WTC11 (cell line): ENCODE data around the gene ASTN2.

ENCODE experiments used
- CREM ChIP-seq: sonication (generic); formaldehyde crosslinking; IDR thresholded peaks from 2 replicates; pipeline ENCODE4 v1.8.1; 2022; ENCODE audit warnings: mild to moderate bottlenecking, missing genetic modification reagents, moderate library complexity
- NR3C1 ChIP-seq: sonication (generic); formaldehyde crosslinking; conservative IDR thresholded peaks from 2 replicates; pipeline ENCODE4 v1.8.1; 2023; ENCODE audit warnings: low read depth, mild to moderate bottlenecking, missing genetic modification reagents
- OVOL2 ChIP-seq: fragments of 250-450 bp; sonication (Bioruptor Pico); IDR thresholded peaks from 2 replicates; pipeline ENCODE4 v1.9.0; 2021; ENCODE audit warnings: mild to moderate bottlenecking, borderline replicate concordance
- SP1 ChIP-seq: sonication (generic); formaldehyde crosslinking; conservative IDR thresholded peaks from 2 replicates; pipeline ENCODE4 v1.8.1; 2022; ENCODE audit warnings: missing genetic modification reagents
- TEAD4 ChIP-seq: sonication (generic); formaldehyde crosslinking; IDR thresholded peaks from 2 replicates; pipeline ENCODE4 v1.8.0; 2022; ENCODE audit warnings: mild to moderate bottlenecking, missing genetic modification reagents
- TF ChIP-seq, protein P1 (sequence below): sonication (generic); formaldehyde crosslinking; IDR thresholded peaks from 2 replicates; pipeline ENCODE4 v1.8.0; 2022; ENCODE audit warnings: mild to moderate bottlenecking, missing genetic modification reagents
- TF ChIP-seq, protein P2 (sequence below): fragments of 200-600 bp; IDR thresholded peaks from 2 replicates; pipeline ENCODE4 v1.8.0; 2022; ENCODE audit warnings: antibody characterized with exemption
- TF ChIP-seq, protein P3 (sequence below): sonication (generic); formaldehyde crosslinking; IDR thresholded peaks from 2 replicates; pipeline ENCODE4 v1.8.0; 2022; ENCODE audit warnings: mild to moderate bottlenecking, missing genetic modification reagents
- TF ChIP-seq, protein P4 (sequence below): sonication (generic); formaldehyde crosslinking; IDR thresholded peaks from 2 replicates; pipeline ENCODE4 v1.8.1; 2023; ENCODE audit warnings: mild to moderate bottlenecking, missing genetic modification reagents, borderline replicate concordance
- TF ChIP-seq, protein P5 (sequence below): fragments of 250-450 bp; sonication (Bioruptor Pico); IDR thresholded peaks from 2 replicates; pipeline ENCODE4 v2.1.2; 2022; ENCODE audit warnings: mild to moderate bottlenecking, moderate library complexity

DNA sequence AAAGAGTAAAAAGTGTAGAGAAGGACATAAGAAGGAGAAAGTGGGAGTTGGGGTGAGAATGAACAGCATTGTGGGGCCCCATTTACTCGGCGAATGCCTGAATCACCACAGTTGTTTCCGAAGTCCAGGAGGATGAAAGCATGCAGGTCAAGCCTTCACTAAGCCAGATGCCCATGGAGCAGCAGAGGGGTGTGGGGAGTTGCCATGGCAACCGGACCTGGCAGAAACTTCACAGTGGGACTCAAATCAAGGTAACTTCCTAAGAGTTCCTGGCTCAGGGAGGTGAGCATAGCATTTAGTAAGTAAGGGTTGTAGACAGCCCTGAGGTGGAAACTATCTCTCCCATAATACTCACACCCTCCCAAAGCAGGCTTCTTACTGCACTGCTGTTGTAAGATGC, 370.6 kb downstream of the ASTN2 start:
- TF ChIP-seq, protein P1, sequence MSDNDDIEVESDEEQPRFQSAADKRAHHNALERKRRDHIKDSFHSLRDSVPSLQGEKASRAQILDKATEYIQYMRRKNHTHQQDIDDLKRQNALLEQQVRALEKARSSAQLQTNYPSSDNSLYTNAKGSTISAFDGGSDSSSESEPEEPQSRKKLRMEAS (CRISPR knock-in tag) = no peak
- TF ChIP-seq, protein P2, sequence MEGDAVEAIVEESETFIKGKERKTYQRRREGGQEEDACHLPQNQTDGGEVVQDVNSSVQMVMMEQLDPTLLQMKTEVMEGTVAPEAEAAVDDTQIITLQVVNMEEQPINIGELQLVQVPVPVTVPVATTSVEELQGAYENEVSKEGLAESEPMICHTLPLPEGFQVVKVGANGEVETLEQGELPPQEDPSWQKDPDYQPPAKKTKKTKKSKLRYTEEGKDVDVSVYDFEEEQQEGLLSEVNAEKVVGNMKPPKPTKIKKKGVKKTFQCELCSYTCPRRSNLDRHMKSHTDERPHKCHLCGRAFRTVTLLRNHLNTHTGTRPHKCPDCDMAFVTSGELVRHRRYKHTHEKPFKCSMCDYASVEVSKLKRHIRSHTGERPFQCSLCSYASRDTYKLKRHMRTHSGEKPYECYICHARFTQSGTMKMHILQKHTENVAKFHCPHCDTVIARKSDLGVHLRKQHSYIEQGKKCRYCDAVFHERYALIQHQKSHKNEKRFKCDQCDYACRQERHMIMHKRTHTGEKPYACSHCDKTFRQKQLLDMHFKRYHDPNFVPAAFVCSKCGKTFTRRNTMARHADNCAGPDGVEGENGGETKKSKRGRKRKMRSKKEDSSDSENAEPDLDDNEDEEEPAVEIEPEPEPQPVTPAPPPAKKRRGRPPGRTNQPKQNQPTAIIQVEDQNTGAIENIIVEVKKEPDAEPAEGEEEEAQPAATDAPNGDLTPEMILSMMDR = no peak
- TF ChIP-seq SP1 (no peak), CREM (CRISPR knock-in tag) (no peak), TEAD4 (CRISPR knock-in tag) (no peak), OVOL2 (no peak), NR3C1 (CRISPR knock-in tag) (no peak)
- TF ChIP-seq, protein P3, sequence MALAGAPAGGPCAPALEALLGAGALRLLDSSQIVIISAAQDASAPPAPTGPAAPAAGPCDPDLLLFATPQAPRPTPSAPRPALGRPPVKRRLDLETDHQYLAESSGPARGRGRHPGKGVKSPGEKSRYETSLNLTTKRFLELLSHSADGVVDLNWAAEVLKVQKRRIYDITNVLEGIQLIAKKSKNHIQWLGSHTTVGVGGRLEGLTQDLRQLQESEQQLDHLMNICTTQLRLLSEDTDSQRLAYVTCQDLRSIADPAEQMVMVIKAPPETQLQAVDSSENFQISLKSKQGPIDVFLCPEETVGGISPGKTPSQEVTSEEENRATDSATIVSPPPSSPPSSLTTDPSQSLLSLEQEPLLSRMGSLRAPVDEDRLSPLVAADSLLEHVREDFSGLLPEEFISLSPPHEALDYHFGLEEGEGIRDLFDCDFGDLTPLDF (CRISPR knock-in tag) = no peak
- TF ChIP-seq, protein P4, sequence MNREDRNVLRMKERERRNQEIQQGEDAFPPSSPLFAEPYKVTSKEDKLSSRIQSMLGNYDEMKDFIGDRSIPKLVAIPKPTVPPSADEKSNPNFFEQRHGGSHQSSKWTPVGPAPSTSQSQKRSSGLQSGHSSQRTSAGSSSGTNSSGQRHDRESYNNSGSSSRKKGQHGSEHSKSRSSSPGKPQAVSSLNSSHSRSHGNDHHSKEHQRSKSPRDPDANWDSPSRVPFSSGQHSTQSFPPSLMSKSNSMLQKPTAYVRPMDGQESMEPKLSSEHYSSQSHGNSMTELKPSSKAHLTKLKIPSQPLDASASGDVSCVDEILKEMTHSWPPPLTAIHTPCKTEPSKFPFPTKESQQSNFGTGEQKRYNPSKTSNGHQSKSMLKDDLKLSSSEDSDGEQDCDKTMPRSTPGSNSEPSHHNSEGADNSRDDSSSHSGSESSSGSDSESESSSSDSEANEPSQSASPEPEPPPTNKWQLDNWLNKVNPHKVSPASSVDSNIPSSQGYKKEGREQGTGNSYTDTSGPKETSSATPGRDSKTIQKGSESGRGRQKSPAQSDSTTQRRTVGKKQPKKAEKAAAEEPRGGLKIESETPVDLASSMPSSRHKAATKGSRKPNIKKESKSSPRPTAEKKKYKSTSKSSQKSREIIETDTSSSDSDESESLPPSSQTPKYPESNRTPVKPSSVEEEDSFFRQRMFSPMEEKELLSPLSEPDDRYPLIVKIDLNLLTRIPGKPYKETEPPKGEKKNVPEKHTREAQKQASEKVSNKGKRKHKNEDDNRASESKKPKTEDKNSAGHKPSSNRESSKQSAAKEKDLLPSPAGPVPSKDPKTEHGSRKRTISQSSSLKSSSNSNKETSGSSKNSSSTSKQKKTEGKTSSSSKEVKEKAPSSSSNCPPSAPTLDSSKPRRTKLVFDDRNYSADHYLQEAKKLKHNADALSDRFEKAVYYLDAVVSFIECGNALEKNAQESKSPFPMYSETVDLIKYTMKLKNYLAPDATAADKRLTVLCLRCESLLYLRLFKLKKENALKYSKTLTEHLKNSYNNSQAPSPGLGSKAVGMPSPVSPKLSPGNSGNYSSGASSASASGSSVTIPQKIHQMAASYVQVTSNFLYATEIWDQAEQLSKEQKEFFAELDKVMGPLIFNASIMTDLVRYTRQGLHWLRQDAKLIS (CRISPR knock-in tag) = no peak
- TF ChIP-seq, protein P5, sequence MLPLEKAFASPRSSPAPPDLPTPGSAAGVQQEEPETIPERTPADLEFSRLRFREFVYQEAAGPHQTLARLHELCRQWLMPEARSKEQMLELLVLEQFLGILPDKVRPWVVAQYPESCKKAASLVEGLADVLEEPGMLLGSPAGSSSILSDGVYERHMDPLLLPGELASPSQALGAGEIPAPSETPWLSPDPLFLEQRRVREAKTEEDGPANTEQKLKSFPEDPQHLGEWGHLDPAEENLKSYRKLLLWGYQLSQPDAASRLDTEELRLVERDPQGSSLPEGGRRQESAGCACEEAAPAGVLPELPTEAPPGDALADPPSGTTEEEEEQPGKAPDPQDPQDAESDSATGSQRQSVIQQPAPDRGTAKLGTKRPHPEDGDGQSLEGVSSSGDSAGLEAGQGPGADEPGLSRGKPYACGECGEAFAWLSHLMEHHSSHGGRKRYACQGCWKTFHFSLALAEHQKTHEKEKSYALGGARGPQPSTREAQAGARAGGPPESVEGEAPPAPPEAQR = no peak
